B cell (primary cell): ENCODE data around the gene ARRDC5. TPM values are rescaled to one million over a fixed set of nuclear protein-coding genes. Genes with fewer than 3 reads are reported as not detected.

Experiments used
- ATAC-seq: fragments of 200-7000 bp; cut with Tn5 transposase; one replicate; pipeline ENCODE4 v1.10.0; 2021; ENCODE audit warnings: low read depth, mild to moderate bottlenecking, moderate number of reproducible peaks, moderate library complexity
- CTCF ChIA-PET: fragments of 350-600 bp; sonication (Branson Sonifier 250); formaldehyde crosslinking; loops from one replicate; lab custom pipeline; 2021; ENCODE audit warnings: antibody characterized with exemption, inconsistent platforms; lab: Charles Lee
- POLR2A ChIA-PET: fragments of 350-600 bp; sonication (Branson Sonifier 250); formaldehyde crosslinking; loops from one replicate; lab custom pipeline; 2021; ENCODE audit warnings: antibody characterized with exemption; lab: Charles Lee
- DNase-seq: peaks from one replicate; pipeline ENCODE4 v3.0.0; 2013
- H2AFZ ChIP-seq: 2 replicates; pipeline ENCODE4 v1.6.1; 2012; ENCODE audit warnings: mild to moderate bottlenecking, low read depth, low read length; ENCODE audit not compliant: insufficient read depth, poor library complexity, severe bottlenecking
- H3K27ac ChIP-seq, 2 donors: 1 replicate in 1 of 2; 2 replicates in 1 of 2; pipeline ENCODE4 v1.5.1; 2012 to 2013; ENCODE audit warnings: low read length in 2 of 2, mild to moderate bottlenecking in 2 of 2, moderate library complexity in 1 of 2
- H3K27me3 ChIP-seq, 4 experiments: fragments of 200-600 bp in 1 of 4; sonication (generic) in 1 of 4; replicated peaks in 1 of 4; 1 replicate in 2 of 4; 2 replicates in 2 of 4; pipeline versions ENCODE4 v1.6.1 to v1.7.0; 2013 to 2016; ENCODE audit warnings: low read length in 3 of 4, mild to moderate bottlenecking in 2 of 4, mixed read lengths in 1 of 4, moderate library complexity in 1 of 4; ENCODE audit not compliant: insufficient read depth in 4 of 4, control insufficient read depth in 3 of 4; ENCODE audit errors: control extremely low read depth in 1 of 4
- H3K36me3 ChIP-seq, 2 experiments: replicated peaks in 1 of 2; 1 replicate in 1 of 2; 2 replicates in 1 of 2; pipeline versions ENCODE4 v1.6.1 to v1.7.1; 2013; ENCODE audit warnings: low read length in 1 of 2; ENCODE audit not compliant: insufficient read depth in 2 of 2, control insufficient read depth in 1 of 2; ENCODE audit errors: control extremely low read depth in 1 of 2, extremely low read depth in 1 of 2
- H3K4me1 ChIP-seq, 2 donors: fragments of 200-600 bp in 1 of 2; sonication (generic) in 1 of 2; 1 replicate in 1 of 2; 2 replicates in 1 of 2; pipeline versions ENCODE4 v1.5.1 to v1.6.1; 2013 to 2017; ENCODE audit warnings: low read length in 2 of 2; ENCODE audit not compliant: control insufficient read depth in 2 of 2, insufficient read depth in 2 of 2
- H3K4me2 ChIP-seq: replicated peaks from 2 replicates; pipeline ENCODE3; 2012; ENCODE audit warnings: mild to moderate bottlenecking, low read depth, low read length; ENCODE audit not compliant: poor library complexity, severe bottlenecking
- H3K4me3 ChIP-seq, 5 experiments: fragments of 200-600 bp in 1 of 5; sonication (generic) in 1 of 5; 1 replicate in 3 of 5; 2 replicates in 2 of 5; pipeline versions ENCODE4 v1.5.1 to v1.7.0; 2011 to 2016; ENCODE audit warnings: low read length in 4 of 5, mild to moderate bottlenecking in 4 of 5, low read depth in 2 of 5, control low read depth in 1 of 5, moderate library complexity in 1 of 5; ENCODE audit not compliant: insufficient read depth in 1 of 5; ENCODE audit errors: control extremely low read depth in 1 of 5, extremely low read depth in 1 of 5
- H3K79me2 ChIP-seq: fragments of 200-600 bp; sonication (generic); one replicate; pipeline ENCODE4 v1.6.0; 2016; ENCODE audit warnings: low read length; ENCODE audit not compliant: control insufficient read depth, insufficient read depth
- H3K9ac ChIP-seq: fragments of 200-600 bp; sonication (generic); 2 replicates; pipeline ENCODE4 v1.6.1; 2017; ENCODE audit warnings: mild to moderate bottlenecking, low read length, moderate library complexity
- H3K9me3 ChIP-seq, 3 donors: one replicate each; pipeline versions ENCODE4 v1.6.1 to v1.7.1; 2013; ENCODE audit warnings: low read length in 2 of 3; ENCODE audit not compliant: control insufficient read depth in 2 of 3, insufficient read depth in 1 of 3; ENCODE audit errors: control extremely low read depth in 1 of 3
- H4K20me1 ChIP-seq: 2 replicates; pipeline ENCODE4 v1.6.0; 2012; ENCODE audit warnings: mild to moderate bottlenecking, low read length; ENCODE audit not compliant: insufficient read depth, control insufficient read depth, poor library complexity, severe bottlenecking
- H3K27ac Mint-ChIP-seq: one replicate; pipeline ENCODE4 v1.8.0; 2021; ENCODE audit warnings: mixed read lengths
- H3K27me3 Mint-ChIP-seq: one replicate; pipeline ENCODE4 v1.8.0; 2021; ENCODE audit warnings: mixed read lengths
- H3K4me1 Mint-ChIP-seq: one replicate; pipeline ENCODE4 v1.8.0; 2021; ENCODE audit warnings: mixed read lengths
- H3K4me3 Mint-ChIP-seq: one replicate; pipeline ENCODE4 v1.8.0; 2021; ENCODE audit warnings: mixed read lengths
- H3K9me3 Mint-ChIP-seq: one replicate; pipeline ENCODE4 v1.8.0; 2022; ENCODE audit warnings: mixed read lengths; ENCODE audit not compliant: insufficient read depth
- EZH2 ChIP-seq: IDR thresholded peaks from 2 replicates; pipeline ENCODE4 v1.6.1; 2012; ENCODE audit warnings: borderline replicate concordance, low read depth, mild to moderate bottlenecking, moderate library complexity, low read length; ENCODE audit not compliant: insufficient read depth, poor library complexity, severe bottlenecking
- WGBS: methylation state at CpG from one replicate; pipeline ENCODE4 v1.1.5; 2013; ENCODE audit warnings: missing lambda C conversion rate; ENCODE audit not compliant: insufficient coverage; 5-methylcytosine and 5-hydroxymethylcytosine counted together
- intact Hi-C: fragments of 100-400 bp; cut with micrococcal nuclease; formaldehyde crosslinking; loops from one replicate; pipeline ENCODE4 v1.10.0; 2022
- polyA plus RNA-seq: library from polyadenylated mRNA; depleted of rRNA; stranded (reverse); fragments of >200 nt; gene quantifications from 2 replicates; pipeline ENCODE4 v1.2.3, GENCODE V29; 2012
- total RNA-seq, 2 donors: library from RNA; stranded (reverse); fragments of 120-200 nt in 1 of 2; gene quantifications; 1 replicate in 1 of 2; 2 replicates in 1 of 2; pipeline versions ENCODE4 v1.2.3 to v1.2.4, GENCODE V29; 2013 to 2022
- TF ChIP-seq, protein P1 (sequence below): fragments of 200-600 bp; IDR thresholded peaks from one replicate; pipeline ENCODE4 v1.8.0; 2022; ENCODE audit warnings: antibody characterized with exemption, mild to moderate bottlenecking

Gene ARRDC5
- total and polyA plus RNA-seq, 2 donors (not counting 1 experiment from before 2014, with no cell fraction given): 10.2 to 13.2 TPM

DNA sequence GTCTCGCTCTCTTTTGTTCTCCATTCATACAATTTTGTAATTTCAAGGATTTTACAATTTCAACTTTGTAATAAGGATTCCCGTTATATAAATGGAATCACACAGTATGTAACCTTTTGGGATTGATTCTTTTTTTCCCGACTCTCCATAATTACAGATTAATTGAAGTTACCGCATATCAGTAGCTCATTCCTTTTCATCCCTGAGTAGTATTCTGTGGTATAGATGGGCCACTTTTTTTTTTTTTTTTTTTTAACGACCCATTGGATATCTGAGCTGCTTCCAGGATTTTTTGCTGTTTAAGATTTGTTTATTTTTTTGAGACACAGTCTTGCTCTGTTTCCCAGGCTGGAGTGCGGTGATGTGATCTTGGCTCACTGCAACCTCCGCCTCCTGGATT lies 34.4 kb upstream of the ARRDC5 start:
- Histone ChIP-seq H3K27me3 (no peaks in the 10 kb centered on the region), H3K36me3 (no peaks in the 10 kb centered on the region), H3K4me1 (no peaks in the 10 kb centered on the region), H3K27ac (no peak overlapping the region), H3K79me2 (no peaks in the 10 kb centered on the region), H2AFZ (no peak overlapping the region), H4K20me1 (no peaks in the 10 kb centered on the region), H3K9ac (no peak overlapping the region), H3K4me3 (no peak overlapping the region), H3K4me2 (no peak overlapping the region), H3K9me3 (peaks cover 0 to 3% (median 0%) of the 10 kb centered on the region in 3 donors)
- H3K4me3 Mint-ChIP-seq: no peak overlapping the region
- H3K27ac Mint-ChIP-seq: no peak overlapping the region
- TF ChIP-seq EZH2: no peak
- TF ChIP-seq, protein P1, sequence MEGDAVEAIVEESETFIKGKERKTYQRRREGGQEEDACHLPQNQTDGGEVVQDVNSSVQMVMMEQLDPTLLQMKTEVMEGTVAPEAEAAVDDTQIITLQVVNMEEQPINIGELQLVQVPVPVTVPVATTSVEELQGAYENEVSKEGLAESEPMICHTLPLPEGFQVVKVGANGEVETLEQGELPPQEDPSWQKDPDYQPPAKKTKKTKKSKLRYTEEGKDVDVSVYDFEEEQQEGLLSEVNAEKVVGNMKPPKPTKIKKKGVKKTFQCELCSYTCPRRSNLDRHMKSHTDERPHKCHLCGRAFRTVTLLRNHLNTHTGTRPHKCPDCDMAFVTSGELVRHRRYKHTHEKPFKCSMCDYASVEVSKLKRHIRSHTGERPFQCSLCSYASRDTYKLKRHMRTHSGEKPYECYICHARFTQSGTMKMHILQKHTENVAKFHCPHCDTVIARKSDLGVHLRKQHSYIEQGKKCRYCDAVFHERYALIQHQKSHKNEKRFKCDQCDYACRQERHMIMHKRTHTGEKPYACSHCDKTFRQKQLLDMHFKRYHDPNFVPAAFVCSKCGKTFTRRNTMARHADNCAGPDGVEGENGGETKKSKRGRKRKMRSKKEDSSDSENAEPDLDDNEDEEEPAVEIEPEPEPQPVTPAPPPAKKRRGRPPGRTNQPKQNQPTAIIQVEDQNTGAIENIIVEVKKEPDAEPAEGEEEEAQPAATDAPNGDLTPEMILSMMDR: no peak
- H3K4me1 Mint-ChIP-seq: peaks cover 7% of the 10 kb centered on the region
- ATAC-seq: no peak
- 95% methylated on average over 2 of the region's 7 CpGs for WGBS
- no peak for DNase-seq
- POLR2A ChIA-PET: interaction anchor here (0.6 to 0.7 kb wide), 2 partner anchors 36 to 650 kb away, joined by 4 to 5 read pairs; no protein-coding TSS in a partner anchor
- intact Hi-C loops: no loop called here
- no peaks in the 10 kb centered on the region for H3K9me3 Mint-ChIP-seq
- CTCF ChIA-PET: interaction anchor here (0.6 kb wide), 1 partner anchor 343 kb away, joined by 3 read pairs; no protein-coding TSS in a partner anchor
- no peaks in the 10 kb centered on the region for H3K27me3 Mint-ChIP-seq

DNA sequence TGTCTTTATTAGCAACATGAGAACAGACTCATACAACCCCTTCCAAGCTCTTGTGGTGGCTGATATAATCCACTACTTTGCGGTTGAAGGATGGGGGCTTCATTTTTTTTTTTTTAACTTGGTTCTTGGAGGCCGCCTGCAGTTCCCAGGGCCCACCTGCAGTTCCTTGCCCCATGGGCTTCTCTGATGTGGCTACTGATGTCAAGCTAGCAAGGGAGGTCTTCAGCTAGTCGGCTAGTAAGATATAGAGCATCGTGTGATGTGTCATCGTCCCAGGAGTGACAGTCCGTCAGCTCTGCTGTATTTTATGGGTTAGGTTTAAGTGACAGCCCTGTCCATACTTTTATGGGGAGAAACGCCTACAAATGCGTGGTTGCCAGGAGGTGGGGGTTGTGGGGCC lies 32.7 kb upstream of the ARRDC5 start:
- no peaks in the 10 kb centered on the region for H3K27me3 ChIP-seq
- Mint-ChIP-seq H3K4me3 (no peak overlapping the region), H3K27me3 (no peaks in the 10 kb centered on the region), H3K27ac (no peak overlapping the region), H3K9me3 (no peaks in the 10 kb centered on the region), H3K4me1 (peaks cover 7% of the 10 kb centered on the region)
- H3K27ac ChIP-seq: no peak overlapping the region
- CTCF ChIA-PET: no interaction called here
- WGBS: 88% methylated on average over 5 of the region's 8 CpGs
- POLR2A ChIA-PET: no interaction called here
- H3K9ac ChIP-seq: no peak overlapping the region
- H3K9me3 ChIP-seq: peaks cover 0 to 3% (median 0%) of the 10 kb centered on the region in 3 donors
- no peak for DNase-seq
- no peaks in the 10 kb centered on the region for H3K4me1 ChIP-seq
- no peak overlapping the region for H2AFZ ChIP-seq
- no peak overlapping the region for H3K4me3 ChIP-seq
- no peaks in the 10 kb centered on the region for H3K36me3 ChIP-seq
- no peak overlapping the region for H3K4me2 ChIP-seq
- no peaks in the 10 kb centered on the region for H4K20me1 ChIP-seq
- ATAC-seq: no peak
- TF ChIP-seq, protein P1: no peak
- TF ChIP-seq EZH2: no peak
- H3K79me2 ChIP-seq: no peaks in the 10 kb centered on the region
- intact Hi-C loops: no loop called here
